GM12878 (cell line): ENCODE results near the gene CHST14. TPM values are rescaled to one million over a fixed set of nuclear protein-coding genes. Genes with fewer than 3 reads are reported as not detected.

ENCODE experiments used
- ATAC-seq: fragments of 200-7000 bp; cut with Tn5 transposase; 3 replicates; pipeline ENCODE4 v1.9.1; 2020; ENCODE audit warnings: mild to moderate bottlenecking, moderate library complexity
- BruUV-seq: library from RNA; stranded (reverse); fragments of 400-500 nt; replicated peaks from 2 replicates; lab custom pipeline; 2021; lab: Mats Ljungman, UMichigan
- CTCF ChIA-PET: fragments of 300-600 bp; sonication (Branson Sonifier 250); formaldehyde crosslinking; extraction: SDS; loops from one replicate; lab custom pipeline; 2021; ENCODE audit warnings: inconsistent platforms; lab: Yijun Ruan, JAX
- POLR2A ChIA-PET: fragments of 350-600 bp; formaldehyde crosslinking; extraction: SDS; loops from one replicate; lab custom pipeline; 2021; ENCODE audit warnings: inconsistent platforms; lab: Charles Lee
- RAD21 ChIA-PET: fragments of 300-600 bp; sonication (Branson Sonifier 250); formaldehyde crosslinking; loops from one replicate; lab custom pipeline; 2023; ENCODE audit warnings: antibody characterized with exemption; ENCODE audit not compliant: unreplicated experiment; lab: Charles Lee
- SMC1A ChIA-PET: fragments of 300-600 bp; sonication (Branson Sonifier 250); formaldehyde crosslinking; loops from one replicate; lab custom pipeline; 2023; ENCODE audit not compliant: unreplicated experiment, uncharacterized antibody; lab: Charles Lee
- DNase-seq: peaks from one replicate; pipeline ENCODE4 v3.0.0-alpha.2; 2011; ENCODE audit warnings: low read depth, low spot score
- FAIRE-seq: peaks from 3 replicates; lab custom pipeline; 2011; peaks lifted over from hg19 to GRCh38; lab: Jason Lieb, UNC
- H2AFZ ChIP-seq: 2 replicates; pipeline ENCODE4 v1.6.0; 2011; ENCODE audit warnings: low read depth, low read length, control low read depth; ENCODE audit not compliant: control insufficient read depth
- H3K27ac ChIP-seq: 2 replicates; pipeline ENCODE4 v1.5.1; 2011; ENCODE audit warnings: control low read depth; ENCODE audit not compliant: control insufficient read depth, insufficient read depth
- H3K27me3 ChIP-seq, 2 experiments: replicated peaks in 1 of 2; 2 replicates each; pipeline versions ENCODE4 v1.6.0 to v1.6.1; 2011; ENCODE audit warnings: low read length in 1 of 2; ENCODE audit not compliant: control insufficient read depth in 2 of 2, insufficient read depth in 2 of 2
- H3K36me3 ChIP-seq, 2 experiments: 2 replicates each; pipeline ENCODE4 v1.5.1; 2011; ENCODE audit warnings: low read length in 1 of 2; ENCODE audit not compliant: control insufficient read depth in 2 of 2, insufficient read depth in 2 of 2
- H3K4me1 ChIP-seq: 2 replicates; pipeline ENCODE4 v1.6.1; 2011; ENCODE audit warnings: mild to moderate bottlenecking, low read length, moderate library complexity, mixed read lengths; ENCODE audit not compliant: control insufficient read depth, insufficient read depth
- H3K4me2 ChIP-seq: 2 replicates; pipeline ENCODE4 v1.6.0; 2011; ENCODE audit warnings: control low read depth; ENCODE audit not compliant: control insufficient read depth, insufficient read depth
- H3K4me3 ChIP-seq: fragments of 200-600 bp; sonication (generic); 2 replicates; pipeline ENCODE4 v1.5.1; 2016
- H3K79me2 ChIP-seq: 2 replicates; pipeline ENCODE4 v1.6.0; 2011; ENCODE audit warnings: low read length; ENCODE audit not compliant: control insufficient read depth, insufficient read depth
- H3K9ac ChIP-seq: 2 replicates; pipeline ENCODE4 v1.8.0; 2011; ENCODE audit warnings: low read length, control low read depth, mixed read lengths; ENCODE audit not compliant: control insufficient read depth, insufficient read depth
- H3K9me3 ChIP-seq: replicated peaks from 3 replicates; pipeline ENCODE4 v1.5.1; 2011; ENCODE audit warnings: mild to moderate bottlenecking, low read length; ENCODE audit not compliant: control insufficient read depth, insufficient read depth
- H4K20me1 ChIP-seq: 2 replicates; pipeline ENCODE4 v1.6.0; 2011; ENCODE audit not compliant: control insufficient read depth, insufficient read depth
- BRCA1 ChIP-seq: IDR thresholded peaks from 2 replicates; pipeline ENCODE4 v1.6.1; 2011; ENCODE audit warnings: low read depth, low read length, improper control_type of control experiment
- CEBPZ ChIP-seq: fragments of 150-350 bp; IDR thresholded peaks from 2 replicates; pipeline ENCODE4 v1.6.1; 2016; ENCODE audit warnings: low read depth, low read length
- FOXK2 ChIP-seq: fragments of 450-650 bp; IDR thresholded peaks from 2 replicates; pipeline ENCODE4 v1.6.1; 2017; ENCODE audit warnings: mild to moderate bottlenecking, moderate library complexity
- GATAD2B ChIP-seq: fragments of 450-650 bp; conservative IDR thresholded peaks from 2 replicates; pipeline ENCODE4 v1.6.1; 2017; ENCODE audit warnings: low read depth, mild to moderate bottlenecking, moderate library complexity
- HDAC6 ChIP-seq: fragments of 200-600 bp; sonication (generic); IDR thresholded peaks from one replicate; pipeline ENCODE4 v1.8.0; 2017; ENCODE audit warnings: antibody characterized with exemption; ENCODE audit not compliant: unreplicated experiment
- NFIC ChIP-seq: IDR thresholded peaks from 2 replicates; pipeline ENCODE4 v1.6.1; 2012; ENCODE audit warnings: low read depth, mild to moderate bottlenecking, inconsistent platforms, low read length, moderate library complexity
- PRDM15 ChIP-seq: fragments of 450-650 bp; formaldehyde crosslinking; IDR thresholded peaks from 2 replicates; pipeline ENCODE4 v1.4.0; 2020; ENCODE audit warnings: mild to moderate bottlenecking, moderate library complexity
- RBBP5 ChIP-seq: fragments of 200-600 bp; sonication (generic); conservative IDR thresholded peaks from 2 replicates; pipeline ENCODE4 v1.6.1; 2016
- RELA ChIP-seq: fragments of 450-650 bp; IDR thresholded peaks from 2 replicates; pipeline ENCODE4 v1.8.0; 2014; ENCODE audit warnings: borderline replicate concordance; ENCODE audit not compliant: partially characterized antibody
- STAT1 ChIP-seq: fragments of 450-650 bp; conservative IDR thresholded peaks from 2 replicates; pipeline ENCODE4 v1.6.1; 2014; ENCODE audit warnings: antibody characterized with exemption, mild to moderate bottlenecking
- TARDBP ChIP-seq: IDR thresholded peaks from 2 replicates; pipeline ENCODE4 v1.6.1; 2016; ENCODE audit warnings: borderline replicate concordance
- YBX1 ChIP-seq: fragments of 450-650 bp; IDR thresholded peaks from 2 replicates; pipeline ENCODE4 v1.6.1; 2016; ENCODE audit warnings: antibody characterized with exemption
- ZNF207 ChIP-seq: fragments of 450-650 bp; IDR thresholded peaks from 2 replicates; pipeline ENCODE4 v1.6.1; 2014; ENCODE audit warnings: antibody characterized with exemption, mild to moderate bottlenecking, borderline replicate concordance
- WGBS: methylation state at CpG from one replicate; pipeline ENCODE4 v1.1.6; 2016; ENCODE audit warnings: low lambda C conversion rate; ENCODE audit not compliant: insufficient replicate concordance, insufficient coverage; ENCODE audit errors: missing lambda C conversion rate; 5-methylcytosine and 5-hydroxymethylcytosine counted together
- in situ Hi-C: fragments of 300-500 bp; cut with MboI; formaldehyde crosslinking; loops from 9 replicates; pipeline ENCODE4 v1.14.3; 2018; ENCODE audit warnings: mixed read lengths
- intact Hi-C: fragments of 100-400 bp; cut with micrococcal nuclease; formaldehyde crosslinking; loops from one replicate; pipeline ENCODE4 v1.14.2; 2022; ENCODE audit not compliant: unreplicated experiment
- polyA plus RNA-seq, 11 experiments: library from polyadenylated mRNA; depleted of rRNA in 4 of 11; unstranded in 6 of 11; stranded (reverse) in 5 of 11; fragments of >200 nt; fragmentation: Nextera tagmentation in 4 of 11; fragmentation: Illumina TruSeq in 1 of 11; extraction: Ambion mirVana in 4 of 11; extraction: Trizol in 1 of 11; gene quantifications; 1 replicate in 1 of 11; 2 replicates in 10 of 11; pipeline versions ENCODE4 v1.2.1 to v1.2.3, GENCODE V29; 2011 to 2016; ENCODE audit warnings: inconsistent platforms in 2 of 11, missing spikeins in 2 of 11, low read depth in 1 of 11
- total RNA-seq, 4 experiments: library from RNA; depleted of rRNA in 3 of 4; stranded (reverse); fragments of >200 nt in 3 of 4; fragmentation: Illumina TruSeq in 1 of 4; extraction: Trizol in 1 of 4; gene quantifications; 2 replicates each; pipeline versions ENCODE4 v1.2.1 to v1.2.3, GENCODE V29; 2013 to 2021

Gene CHST14
- total and polyA plus RNA-seq, 10 of the 15 experiments (the other 5 are each of a cell fraction or from before 2014, with no cell fraction given) = 1.3 to 12.8 (median 6.2) TPM

GRCh38 chr15:40456299-40456712 is 14.5 kb upstream of the CHST14 start:
- CTCF ChIA-PET = interaction anchor here (0.7 to 1.6 kb wide), 2 partner anchors 14 to 16 kb away, joined by 3 to 4 read pairs; no protein-coding TSS in a partner anchor
- no TSS peak for BruUV-seq
- peaks cover 6 to 17% of the 10 kb centered on the region in 2 experiments; a peak in 3 of 4 replicates for H3K36me3 ChIP-seq
- H3K9me3 ChIP-seq = no peaks in the 10 kb centered on the region
- POLR2A ChIA-PET = interaction anchor here (0.8 to 1.0 kb wide), 2 partner anchors 10 to 13 kb away, joined by 3 read pairs; no protein-coding TSS in a partner anchor
- WGBS = 90% methylated on average over 7 of the region's 7 CpGs
- H3K27me3 ChIP-seq = no peaks in the 10 kb centered on the region
- DNase-seq = no peak
- no peak overlapping the region for H3K4me3 ChIP-seq
- SMC1A ChIA-PET = no interaction called here
- H3K4me2 ChIP-seq = no peak overlapping the region
- no peak overlapping the region for H3K27ac ChIP-seq
- no peak for ATAC-seq
- no peak overlapping the region for H2AFZ ChIP-seq
- no peak for FAIRE-seq
- H3K4me1 ChIP-seq = peaks cover 38% of the 10 kb centered on the region
- peaks cover 36% of the 10 kb centered on the region for H3K79me2 ChIP-seq
- H4K20me1 ChIP-seq = no peaks in the 10 kb centered on the region
- TF ChIP-seq BRCA1 (no peak), TARDBP (no peak), RBBP5 (no peak), RELA (no peak), HDAC6 (no peak), YBX1 (no peak), NFIC (no peak), STAT1 (no peak), FOXK2 (no peak), PRDM15 (CRISPR knock-in tag) (no peak), GATAD2B (no peak), ZNF207 (no peak), CEBPZ (no peak)
- RAD21 ChIA-PET = interaction anchor here (0.6 to 0.7 kb wide), 2 partner anchors 11 to 14 kb away, joined by 3 read pairs; no protein-coding TSS in a partner anchor
- intact Hi-C loops = no loop called here
- in situ Hi-C loops = no loop called here
- H3K9ac ChIP-seq = no peak overlapping the region
